Upper lobe of left lung (tissue), 6 donors: ENCODE measurements around the gene KCNG2. TPM values are rescaled to one million over a fixed set of nuclear protein-coding genes. Genes with fewer than 3 reads are reported as not detected.
A peak's percentile ranks its signal among the peaks of the same experiment; 100 is the strongest.

Experiments
- ATAC-seq, 2 donors: fragments of 200-7000 bp; cut with Tn5 transposase; one replicate each; pipeline ENCODE4 v1.9.1; 2022; ENCODE audit warnings: mild to moderate bottlenecking in 2 of 2, moderate library complexity in 2 of 2; ENCODE audit not compliant: low FRiP score in 2 of 2
- DNase-seq, 2 donors: peaks; one replicate each; pipeline ENCODE4 v3.0.0-alpha.2; 2019 to 2020
- H3K27ac ChIP-seq, 4 donors: fragments of 200-600 bp; sonication (generic); one replicate each; pipeline ENCODE4 v1.5.1; 2016 to 2019
- H3K27me3 ChIP-seq, 4 donors: fragments of 200-600 bp; sonication (generic); one replicate each; pipeline ENCODE4 v1.5.1; 2017 to 2019
- H3K36me3 ChIP-seq, 4 donors: fragments of 200-600 bp; sonication (generic); one replicate each; pipeline ENCODE4 v1.5.1; 2016 to 2019
- H3K4me1 ChIP-seq, 4 donors: fragments of 200-600 bp; sonication (generic); one replicate each; pipeline ENCODE4 v1.5.1; 2018 to 2019
- H3K4me3 ChIP-seq, 4 donors: fragments of 200-600 bp; sonication (generic); one replicate each; pipeline ENCODE4 v1.5.1; 2017 to 2019; ENCODE audit warnings: mild to moderate bottlenecking in 2 of 4, moderate library complexity in 1 of 4
- H3K9me3 ChIP-seq, 4 donors: fragments of 200-600 bp; sonication (generic); one replicate each; pipeline ENCODE4 v1.5.1; 2018 to 2019
- CTCF ChIP-seq, 6 experiments: fragments of 450-650 bp in 4 of 6; fragments of 200-600 bp in 2 of 6; sonication (generic) in 2 of 6; IDR thresholded peaks; one replicate each; pipeline ENCODE4 v1.5.1; 2016 to 2019; ENCODE audit warnings: antibody characterized with exemption in 6 of 6
- EP300 ChIP-seq, 4 donors: sonication (generic); formaldehyde crosslinking; IDR thresholded peaks; one replicate each; pipeline ENCODE4 v1.5.1; 2017; ENCODE audit warnings: antibody characterized with exemption in 4 of 4, control low read depth in 2 of 4
- POLR2A ChIP-seq, 4 donors: fragments of 450-650 bp; IDR thresholded peaks; one replicate each; pipeline ENCODE4 v1.5.1; 2016 to 2017; ENCODE audit warnings: antibody characterized with exemption in 4 of 4, mild to moderate bottlenecking in 2 of 4
- POLR2AphosphoS5 ChIP-seq, 2 donors: sonication (generic); formaldehyde crosslinking; IDR thresholded peaks; one replicate each; pipeline ENCODE4 v1.5.1; 2017; ENCODE audit warnings: antibody characterized with exemption in 2 of 2
- WGBS, 2 donors: methylation state at CpG; one replicate each; pipeline ENCODE4 v1.1.5; 2017 to 2018; 5-methylcytosine and 5-hydroxymethylcytosine counted together
- total RNA-seq, 6 donors: library from RNA; depleted of rRNA in 4 of 6; stranded (reverse); fragments of >200 nt in 4 of 6; gene quantifications; one replicate each; pipeline versions ENCODE4 v1.1.0 to v1.2.1, GENCODE V29; 2016 to 2021
- donor health status: DM: no; HTN: no; CAD: no; lungs with moderate emphysema.
- donor health status: DM: no; HTN: yes; CAD: no; lungs with severe emphysema.

The KCNG2 gene
- total RNA-seq, 6 donors from 2014 or later, result 0.49 to 1.1 (median 0.73) TPM; not detected in 2

GRCh38 chr18:79818631-79819030 is 20.9 kb downstream of the KCNG2 start:
- H3K9me3 ChIP-seq, result no peaks in the 10 kb centered on the region
- no peak for ATAC-seq
- no peak overlapping the region for H3K4me3 ChIP-seq
- DNase-seq, result no peak
- H3K27ac ChIP-seq, result no peak overlapping the region
- H3K27me3 ChIP-seq, result no peaks in the 10 kb centered on the region
- WGBS, 2 donors, result 85 to 89% methylated on average over 18 of the region's 18 CpGs
- H3K36me3 ChIP-seq, result no peaks in the 10 kb centered on the region
- peaks cover 0 to 7% (median 2%) of the 10 kb centered on the region in 4 donors for H3K4me1 ChIP-seq
- TF ChIP-seq POLR2A (IDR thresholded peaks at IDR 0.05), result no peak
- no peak for TF ChIP-seq POLR2AphosphoS5 (IDR thresholded peaks at IDR 0.05)
- no peak for TF ChIP-seq EP300 (IDR thresholded peaks at IDR 0.05)
- no peak for TF ChIP-seq CTCF (IDR thresholded peaks at IDR 0.05)

- WGBS, 2 donors, result 80 to 83% methylated on average over 21 to 26 of the region's 26 CpGs
- ATAC-seq, result no peak
- Histone ChIP-seq H3K4me3 (no peak overlapping the region), H3K9me3 (no peaks in the 10 kb centered on the region), H3K36me3 (no peaks in the 10 kb centered on the region), H3K27me3 (no peaks in the 10 kb centered on the region), H3K27ac (no peak overlapping the region), H3K4me1 (peaks cover 0 to 7% (median 2%) of the 10 kb centered on the region in 4 donors)
- DNase-seq, result no peak
- TF ChIP-seq POLR2AphosphoS5 (IDR thresholded peaks at IDR 0.05), result no peak
Observed at GRCh38 chr18:79819064-79819967, 21.6 kb downstream of the KCNG2 start.

GRCh38 chr18:79819968-79820351 is 22.2 kb downstream of the KCNG2 start:
- H3K4me1 ChIP-seq, result peaks cover 0 to 7% (median 2%) of the 10 kb centered on the region in 4 donors
- no peak overlapping the region for H3K27ac ChIP-seq
- 55 to 57% methylated on average over 14 of the region's 14 CpGs for WGBS, 2 donors
- ATAC-seq (peak; percentile 27 to 76), DNase-seq (peak in 1 of 2 donors; percentile 53)
- no peaks in the 10 kb centered on the region for H3K27me3 ChIP-seq
- H3K4me3 ChIP-seq, result no peak overlapping the region
- no peaks in the 10 kb centered on the region for H3K9me3 ChIP-seq
- H3K36me3 ChIP-seq, result no peaks in the 10 kb centered on the region
- TF ChIP-seq POLR2A (IDR thresholded peaks at IDR 0.05) (no peak), CTCF (IDR thresholded peaks at IDR 0.05) (no peak), POLR2AphosphoS5 (IDR thresholded peaks at IDR 0.05) (no peak), EP300 (IDR thresholded peaks at IDR 0.05) (no peak)

- H3K9me3 ChIP-seq, result no peaks in the 10 kb centered on the region
- TF ChIP-seq POLR2AphosphoS5 (IDR thresholded peaks at IDR 0.05), result no peak
- no peak for TF ChIP-seq POLR2A (IDR thresholded peaks at IDR 0.05)
- no peak for TF ChIP-seq EP300 (IDR thresholded peaks at IDR 0.05)
- no peak for TF ChIP-seq CTCF (IDR thresholded peaks at IDR 0.05)
- WGBS, 2 donors, result 62 to 64% methylated on average over 12 of the region's 12 CpGs
- DNase-seq, result no peak
- H3K27ac ChIP-seq, result no peak overlapping the region
- no peak overlapping the region for H3K4me3 ChIP-seq
- peaks cover 0 to 7% (median 2%) of the 10 kb centered on the region in 4 donors for H3K4me1 ChIP-seq
- no peaks in the 10 kb centered on the region for H3K36me3 ChIP-seq
- ATAC-seq, result no peak
- no peaks in the 10 kb centered on the region for H3K27me3 ChIP-seq
Observed at GRCh38 chr18:79823120-79823519, 25.4 kb downstream of the KCNG2 start.

GRCh38 chr18:79825913-79826312 is 28.2 kb downstream of the KCNG2 start:
- Histone ChIP-seq H3K27ac (no peak overlapping the region), H3K4me1 (peaks cover 0 to 7% (median 0%) of the 10 kb centered on the region in 4 donors), H3K9me3 (no peaks in the 10 kb centered on the region), H3K4me3 (no peak overlapping the region), H3K36me3 (no peaks in the 10 kb centered on the region), H3K27me3 (no peaks in the 10 kb centered on the region)
- DNase-seq (peak in 1 of 2 donors; percentile 40), ATAC-seq (peak; percentile 42 to 86)
- WGBS, 2 donors, result 68 to 79% methylated on average over 24 to 26 of the region's 26 CpGs
- TF ChIP-seq EP300 (IDR thresholded peaks at IDR 0.05), result no peak
- no peak for TF ChIP-seq POLR2AphosphoS5 (IDR thresholded peaks at IDR 0.05)
- no peak for TF ChIP-seq CTCF (IDR thresholded peaks at IDR 0.05)
- TF ChIP-seq POLR2A (IDR thresholded peaks at IDR 0.05), result no peak
